SK-N-MC (cell line): ENCODE data around the gene KRT35.

Source experiments
- DNase-seq: peaks from one replicate; pipeline ENCODE4 v3.0.0-alpha.2; 2011; ENCODE audit warnings: low read depth, low spot score
- H3K27ac ChIP-seq: fragments of 200-600 bp; sonication (generic); 2 replicates; pipeline ENCODE4 v1.5.1; 2016; ENCODE audit warnings: mixed run types
- H3K36me3 ChIP-seq: fragments of 200-600 bp; sonication (generic); 2 replicates; pipeline ENCODE4 v1.6.1; 2017; ENCODE audit warnings: antibody characterized with exemption, low read length, mixed read lengths; ENCODE audit not compliant: insufficient read depth
- H3K4me3 ChIP-seq: fragments of 200-600 bp; sonication (generic); 2 replicates; pipeline ENCODE4 v1.5.1; 2016
- H3K9ac ChIP-seq: fragments of 200-600 bp; sonication (generic); 2 replicates; pipeline ENCODE4 v1.8.0; 2017; ENCODE audit warnings: mixed run types, mixed read lengths; ENCODE audit not compliant: insufficient read length
- H3K9me3 ChIP-seq: fragments of 200-600 bp; sonication (generic); 2 replicates; pipeline ENCODE4 v1.6.1; 2017; ENCODE audit warnings: low read depth, mild to moderate bottlenecking, antibody characterized with exemption, low read length, moderate library complexity, mixed read lengths
- EZH2 ChIP-seq: fragments of 200-600 bp; sonication (generic); IDR thresholded peaks from one replicate; pipeline ENCODE4 v1.6.1; 2017; ENCODE audit warnings: antibody characterized with exemption
- FOXP2 ChIP-seq: optimal IDR thresholded peaks from 2 replicates; pipeline ENCODE3; 2011; ENCODE audit warnings: mild to moderate bottlenecking, moderate library complexity; ENCODE audit not compliant: insufficient read depth; ENCODE audit errors: extremely low read length, control extremely low read depth
- POLR2AphosphoS5 ChIP-seq: IDR thresholded peaks from 2 replicates; pipeline ENCODE4 v1.6.1; 2012; ENCODE audit warnings: mild to moderate bottlenecking, low read depth, low read length, borderline replicate concordance

The KRT35 gene

DNA sequence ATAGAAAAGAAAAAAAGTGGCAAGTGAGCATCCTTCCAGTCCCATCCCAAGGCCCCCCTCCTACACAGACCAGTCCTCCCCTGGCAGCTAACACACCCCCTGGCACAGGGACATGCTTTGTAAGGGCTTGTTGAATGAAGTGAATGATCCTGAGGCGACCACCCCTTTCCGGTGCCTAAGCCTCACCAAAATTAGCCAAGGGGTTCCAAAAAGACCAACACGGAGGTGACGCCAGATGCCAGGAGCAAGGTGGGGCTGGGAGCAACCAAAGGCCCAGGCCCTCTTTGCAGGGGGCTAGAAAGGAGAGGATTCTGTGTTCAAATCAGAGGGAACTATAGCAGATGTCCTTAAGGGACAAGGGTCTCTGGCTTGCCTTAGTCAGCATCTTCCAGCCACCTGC lies 5.5 kb downstream of the KRT35 start:
- no peak for DNase-seq
- Histone ChIP-seq H3K9me3 (no peaks in the 10 kb centered on the region), H3K9ac (no peak overlapping the region), H3K27ac (no peak overlapping the region), H3K36me3 (no peaks in the 10 kb centered on the region), H3K4me3 (no peak overlapping the region)
- TF ChIP-seq FOXP2 (no peak), EZH2 (no peak), POLR2AphosphoS5 (no peak)

- DNase-seq = no peak
- Histone ChIP-seq H3K9ac (no peak overlapping the region), H3K4me3 (no peak overlapping the region), H3K36me3 (no peaks in the 10 kb centered on the region), H3K27ac (no peak overlapping the region), H3K9me3 (no peaks in the 10 kb centered on the region)
- TF ChIP-seq POLR2AphosphoS5 (no peak), FOXP2 (no peak), EZH2 (no peak)
These were observed 6.1 kb downstream of the KRT35 start for GRCh38 chr17:41474863-41475262.

- Histone ChIP-seq H3K27ac (no peak overlapping the region), H3K4me3 (no peak overlapping the region), H3K36me3 (no peaks in the 10 kb centered on the region), H3K9me3 (0 out of 2 replicates have a peak, but pooled peaks cover 5% of the 10 kb centered on the region), H3K9ac (no peak overlapping the region)
- TF ChIP-seq EZH2 (no peak), POLR2AphosphoS5 (no peak), FOXP2 (no peak)
- DNase-seq = no peak
These were observed 12.6 kb downstream of the KRT35 start for GRCh38 chr17:41468346-41468745.

DNA sequence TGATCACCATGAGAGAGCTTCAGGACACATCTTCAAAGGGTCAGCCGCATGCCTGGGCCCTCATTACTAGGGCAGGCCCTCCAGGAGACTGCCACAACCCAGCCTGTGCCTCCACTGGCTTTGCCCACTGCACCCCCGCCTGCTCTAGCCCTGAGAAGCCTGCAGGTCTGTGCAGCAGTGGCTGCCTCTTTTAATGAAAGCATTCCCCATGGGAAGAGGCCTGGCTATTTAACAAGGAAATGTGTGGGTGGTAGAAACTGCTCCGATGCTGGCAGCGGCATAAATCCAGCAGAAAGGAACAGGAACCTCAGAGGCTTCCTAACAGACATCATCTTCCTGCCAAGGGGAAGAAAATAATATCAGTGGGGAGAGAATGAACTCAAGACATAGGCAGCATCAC lies 13.4 kb downstream of the KRT35 start:
- no peak for DNase-seq
- 0 out of 2 replicates have a peak, but pooled peaks cover 5% of the 10 kb centered on the region for H3K9me3 ChIP-seq
- TF ChIP-seq POLR2AphosphoS5 (no peak), FOXP2 (no peak), EZH2 (no peak)
- no peaks in the 10 kb centered on the region for H3K36me3 ChIP-seq
- no peak overlapping the region for H3K27ac ChIP-seq
- H3K9ac ChIP-seq = no peak overlapping the region
- no peak overlapping the region for H3K4me3 ChIP-seq

DNA sequence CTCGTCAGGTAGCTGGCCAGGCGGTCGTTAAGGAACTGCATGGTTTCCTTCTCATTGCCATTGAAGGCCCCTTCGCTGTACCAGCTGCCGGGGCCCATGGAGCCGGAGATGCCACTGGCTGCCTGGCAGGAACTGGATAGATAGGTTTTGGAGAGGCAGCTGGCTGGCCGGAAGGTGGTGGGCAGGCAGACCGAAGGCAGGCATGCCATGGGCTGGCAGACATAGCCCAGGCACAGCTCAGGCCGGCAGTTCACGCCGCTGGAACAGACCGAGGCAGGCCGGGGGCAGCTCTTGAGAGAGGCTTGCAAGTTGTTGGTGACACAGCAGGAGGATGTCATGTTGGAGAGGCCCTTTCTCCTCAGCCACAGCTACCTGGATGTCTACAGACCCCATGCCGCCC lies 14.0 kb downstream of the KRT35 start, which contains the start of gene KRT32:
Gene KRT32 (minus strand): TSS at position 399 of the 400 bp plus-strand sequence. CDS start 61 bp downstream, at position 338.
- Histone ChIP-seq H3K9ac (no peak within 1 kb of the TSS), H3K36me3 (no peaks in the 10 kb centered on the region), H3K4me3 (no peak within 1 kb of the TSS), H3K9me3 (0 out of 2 replicates have a peak, but pooled peaks cover 5% of the 10 kb centered on the region), H3K27ac (no peak within 1 kb of the TSS)
- TF ChIP-seq FOXP2 (no peak), POLR2AphosphoS5 (no peak), EZH2 (no peak)
- DNase-seq = no peak

DNA sequence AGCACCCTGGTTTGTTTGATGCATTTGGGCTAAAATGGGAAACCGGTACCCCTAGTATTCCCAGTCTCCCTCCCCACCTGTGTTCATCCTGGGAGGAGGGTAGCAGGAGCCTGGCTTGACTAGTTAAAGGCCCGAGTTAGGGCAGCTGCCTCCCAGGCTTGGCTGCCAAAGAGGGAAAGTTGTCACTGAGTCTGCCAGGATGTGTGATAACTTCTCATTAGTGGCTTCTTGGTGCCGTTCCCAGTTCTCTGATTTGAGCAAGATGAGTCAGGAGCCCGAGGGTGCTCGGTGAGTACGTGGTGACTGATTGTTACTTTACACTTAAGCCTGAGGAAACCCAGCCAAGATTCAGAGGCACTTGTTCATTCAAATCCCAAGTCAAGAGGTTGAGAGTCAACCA lies 16.3 kb downstream of the KRT35 start:
- no peak overlapping the region for H3K4me3 ChIP-seq
- DNase-seq = no peak
- H3K27ac ChIP-seq = no peak overlapping the region
- no peak for TF ChIP-seq POLR2AphosphoS5
- TF ChIP-seq EZH2 = no peak
- no peak for TF ChIP-seq FOXP2
- H3K9me3 ChIP-seq = 0 out of 2 replicates have a peak, but pooled peaks cover 5% of the 10 kb centered on the region
- H3K36me3 ChIP-seq = no peaks in the 10 kb centered on the region
- H3K9ac ChIP-seq = no peak overlapping the region

DNA sequence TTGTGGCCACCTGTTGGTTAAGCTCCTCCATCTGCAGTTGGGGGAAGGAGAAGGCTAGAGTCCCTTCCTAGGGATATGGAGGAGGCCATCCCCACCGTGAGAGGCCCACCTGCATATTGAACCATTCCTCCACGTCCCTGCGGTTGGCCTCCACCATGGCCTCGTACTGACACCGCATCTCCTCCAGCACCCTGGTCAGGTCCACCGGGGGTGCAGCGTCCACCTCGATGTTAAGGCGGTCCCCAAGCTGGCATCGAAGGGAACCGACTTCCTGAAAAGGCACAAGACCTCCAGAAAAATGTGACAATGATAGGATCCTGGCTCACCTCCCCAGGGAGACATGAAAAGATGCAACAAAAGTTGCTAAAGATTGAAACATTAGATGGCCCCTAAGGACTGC lies 16.8 kb downstream of the KRT35 start:
- no peak overlapping the region for H3K27ac ChIP-seq
- H3K9ac ChIP-seq = no peak overlapping the region

DNA sequence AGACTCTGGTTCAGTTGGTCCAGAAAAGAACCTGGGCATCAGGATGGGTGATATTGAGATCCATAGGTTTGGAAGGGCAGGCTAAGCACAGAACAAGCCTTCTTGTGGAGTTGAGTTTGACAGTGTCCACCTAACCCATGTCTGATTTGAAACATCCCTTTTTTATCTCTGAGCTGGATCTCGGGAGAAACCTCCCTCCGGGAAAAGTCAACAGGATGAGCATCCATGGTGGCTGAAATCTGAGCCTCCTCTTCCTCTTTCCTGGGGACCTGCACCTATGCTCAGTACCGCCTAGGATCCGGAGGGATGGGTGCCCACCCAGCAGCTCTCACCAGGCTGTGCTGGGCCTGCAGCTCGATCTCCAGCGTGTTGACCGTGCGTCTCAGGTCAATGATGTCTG lies 17.2 kb downstream of the KRT35 start:
- no peak for TF ChIP-seq POLR2AphosphoS5
- no peak for DNase-seq
- no peak overlapping the region for H3K9ac ChIP-seq

More for the DNA sequence above, 16.8 kb downstream of the KRT35 start:
- 0 out of 2 replicates have a peak, but pooled peaks cover 5% of the 10 kb centered on the region for H3K9me3 ChIP-seq
- H3K36me3 ChIP-seq = no peaks in the 10 kb centered on the region
- no peak for TF ChIP-seq POLR2AphosphoS5
- TF ChIP-seq EZH2 = no peak
- no peak for TF ChIP-seq FOXP2
- no peak overlapping the region for H3K4me3 ChIP-seq
- no peak for DNase-seq

GRCh38 chr17:41462705-41463104 lies 18.2 kb downstream of the KRT35 start:
- H3K4me3 ChIP-seq = no peak overlapping the region
- TF ChIP-seq POLR2AphosphoS5 (no peak), EZH2 (no peak), FOXP2 (no peak)
- DNase-seq = no peak
- no peaks in the 10 kb centered on the region for H3K9me3 ChIP-seq
- H3K36me3 ChIP-seq = no peaks in the 10 kb centered on the region
- no peak overlapping the region for H3K9ac ChIP-seq
- no peak overlapping the region for H3K27ac ChIP-seq

More for the DNA sequence above, 17.2 kb downstream of the KRT35 start:
- Histone ChIP-seq H3K36me3 (no peaks in the 10 kb centered on the region), H3K4me3 (no peak overlapping the region), H3K9me3 (0 out of 2 replicates have a peak, but pooled peaks cover 5% of the 10 kb centered on the region), H3K27ac (no peak overlapping the region)
